K562 (cell line): ENCODE data around the gene CHAF1A.

ENCODE experiments used
- TCF7L2 ChIP-seq: fragments of 150-350 bp; IDR thresholded peaks from 2 replicates; pipeline ENCODE4 v1.6.1; 2016; ENCODE audit warnings: low read depth, mild to moderate bottlenecking, low read length, moderate library complexity
- YBX1 ChIP-seq: fragments of 450-650 bp; IDR thresholded peaks from 2 replicates; pipeline ENCODE4 v1.7.1; 2016; ENCODE audit warnings: mild to moderate bottlenecking

DNA sequence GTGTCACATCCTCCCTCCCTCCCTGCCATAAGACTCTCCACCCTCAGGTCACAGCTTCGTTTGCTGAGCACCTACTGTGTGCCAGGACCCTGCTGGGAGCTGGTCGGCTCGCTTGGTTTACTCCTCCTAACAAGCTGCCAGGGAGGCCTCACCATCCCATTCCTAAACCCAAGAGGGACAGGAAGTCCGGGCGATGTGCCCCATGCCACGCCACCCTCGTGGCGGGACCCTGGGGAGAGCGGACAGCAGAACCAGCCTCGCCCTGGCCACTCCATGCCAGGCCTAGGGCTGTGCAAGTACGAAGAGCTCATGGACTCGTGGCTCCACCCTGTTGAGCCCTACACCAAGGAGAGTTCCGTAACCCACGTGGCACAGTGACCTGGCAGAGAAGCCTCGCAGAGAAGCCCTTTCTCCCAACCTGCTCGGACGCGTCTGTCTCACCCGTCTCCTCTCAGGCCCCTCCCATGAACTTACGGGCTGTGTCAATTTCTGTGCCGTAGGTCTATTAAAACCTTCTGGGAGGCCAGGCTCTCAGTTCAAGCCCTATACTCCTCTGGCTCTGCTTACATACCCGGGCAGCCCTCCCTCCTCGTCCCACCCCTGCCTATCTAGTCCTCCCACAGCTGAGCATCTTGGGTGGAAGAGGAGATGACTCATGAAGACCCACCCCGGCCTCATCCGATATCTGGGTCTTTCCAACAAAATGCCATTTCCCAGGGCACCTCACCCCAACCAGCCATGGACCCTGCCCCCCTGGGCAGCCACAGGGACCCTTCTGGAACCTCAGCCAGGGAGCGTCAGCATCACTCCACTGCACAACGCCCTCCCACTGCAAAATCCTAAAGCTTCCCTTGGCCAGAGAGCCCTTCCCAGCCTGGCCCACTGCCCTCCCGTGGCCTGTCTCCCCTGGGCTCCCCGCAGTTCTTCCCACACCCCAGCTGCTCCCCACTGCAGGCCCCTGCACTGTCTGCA, 52.6 kb downstream of the CHAF1A start:
- TF ChIP-seq TCF7L2 (no peak), YBX1 (no peak)
